Inflammatory macrophage treated with lipopolysaccharide for 4 hours (primary cell): ENCODE results near the gene SNUPN.

ENCODE experiments used
- DNase-seq: peaks from one replicate; pipeline ENCODE4 v3.0.0-alpha.2; 2020

Gene SNUPN

DNA sequence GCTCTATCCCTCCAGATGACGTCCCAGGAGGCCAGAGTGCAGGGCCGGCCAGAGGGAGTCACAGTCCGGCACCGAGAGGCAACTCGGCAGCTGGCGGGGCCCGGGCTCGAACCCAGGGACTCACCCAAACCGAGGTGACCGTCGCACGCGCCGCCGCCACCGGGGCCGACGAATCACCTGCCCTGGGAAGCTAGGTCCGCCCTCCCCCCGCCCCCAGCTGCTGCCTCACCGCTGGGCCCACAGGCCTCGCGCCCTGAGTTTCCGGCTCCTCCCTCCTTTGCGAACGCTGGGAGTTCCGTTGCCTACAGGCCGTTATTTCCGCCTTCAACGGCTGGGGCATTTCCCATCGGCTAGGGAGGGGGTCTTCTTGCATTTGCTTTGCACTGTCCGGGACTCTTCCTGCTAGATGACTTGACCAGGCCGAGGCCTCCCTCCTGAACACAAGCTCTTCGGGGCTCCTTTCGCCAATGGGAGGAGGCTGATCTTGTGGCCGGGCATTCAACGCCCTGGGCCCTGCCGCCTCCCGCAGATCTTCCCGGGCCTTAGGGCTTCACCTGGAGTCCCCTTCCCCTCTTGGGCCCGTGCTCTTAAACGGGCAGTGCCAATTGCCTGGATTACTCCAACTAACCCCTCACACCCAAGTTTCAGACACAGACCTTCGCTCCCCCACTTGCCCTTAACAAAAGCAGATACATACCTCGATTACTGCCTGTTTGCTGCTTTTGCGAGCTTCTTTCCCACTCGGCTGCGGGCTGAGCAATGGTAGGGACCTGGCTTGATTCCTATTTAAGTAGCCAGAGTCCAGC lies at the start of gene SNUPN:
Gene SNUPN (minus strand): TSS at position 184 of the 806 bp plus-strand sequence. CDS start 4,674 bp downstream, outside the sequence.
- DNase-seq, result peak; percentile 93

DNA sequence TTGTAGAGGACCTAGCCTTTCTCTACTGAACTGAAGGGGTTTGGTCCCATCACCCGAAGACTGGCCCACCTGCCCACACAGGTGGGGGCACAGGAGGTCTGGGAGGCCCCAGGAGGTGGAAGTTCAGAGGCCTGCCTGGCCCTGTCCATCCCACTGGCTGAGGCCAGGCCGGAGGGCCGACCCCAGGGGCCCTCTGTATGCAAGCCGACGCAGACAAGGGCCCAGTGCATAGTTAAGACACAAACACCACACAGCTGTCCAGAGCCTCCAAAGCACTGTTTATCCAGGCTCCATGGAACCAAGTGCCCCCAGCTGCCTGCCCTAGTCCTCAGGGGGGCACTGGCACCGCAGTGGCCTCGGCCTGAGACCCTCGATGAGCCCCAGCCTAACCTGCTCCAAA lies 48.8 kb upstream of the SNUPN start:
- no peak for DNase-seq

DNA sequence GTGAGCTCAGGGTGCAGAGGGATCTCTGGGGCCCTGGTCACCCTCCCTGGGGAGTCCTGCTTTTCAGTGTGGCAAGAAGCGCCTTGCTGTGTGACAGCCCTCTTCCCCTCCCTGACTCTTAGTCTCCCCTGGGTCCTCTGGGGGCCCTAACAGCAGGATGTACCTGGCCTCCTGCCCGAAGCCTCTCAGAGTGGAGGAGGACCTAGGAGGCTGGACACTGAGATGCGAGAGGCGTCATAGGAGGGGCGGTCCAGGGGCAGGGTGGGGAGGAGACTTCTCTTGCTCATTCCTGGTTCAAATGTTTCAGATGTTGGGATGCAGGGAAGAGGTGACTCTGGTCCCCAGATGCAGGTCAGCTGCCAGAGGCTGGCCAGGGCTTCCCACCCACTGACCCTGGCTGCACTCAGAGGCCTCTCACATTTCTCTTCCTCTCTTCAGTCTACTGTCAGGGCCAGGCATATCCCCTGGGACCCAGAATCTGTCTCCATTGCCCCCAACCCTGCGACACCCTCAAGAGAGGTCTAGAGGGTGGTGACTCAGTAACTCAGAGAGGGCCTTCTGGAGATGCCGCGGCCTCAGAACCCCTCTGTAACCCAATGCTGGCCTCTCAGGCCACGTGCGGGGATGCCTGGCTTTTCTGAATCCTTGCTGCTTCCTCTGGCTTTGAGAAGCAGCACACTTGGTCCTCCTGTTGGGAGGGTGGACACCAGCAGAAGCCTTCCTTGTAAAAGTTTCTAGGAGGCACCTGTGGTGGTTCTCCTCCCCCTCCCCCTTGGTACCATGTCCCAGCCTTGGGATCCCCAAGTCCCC lies 48.1 kb upstream of the SNUPN start:
- DNase-seq, result no peak

DNA sequence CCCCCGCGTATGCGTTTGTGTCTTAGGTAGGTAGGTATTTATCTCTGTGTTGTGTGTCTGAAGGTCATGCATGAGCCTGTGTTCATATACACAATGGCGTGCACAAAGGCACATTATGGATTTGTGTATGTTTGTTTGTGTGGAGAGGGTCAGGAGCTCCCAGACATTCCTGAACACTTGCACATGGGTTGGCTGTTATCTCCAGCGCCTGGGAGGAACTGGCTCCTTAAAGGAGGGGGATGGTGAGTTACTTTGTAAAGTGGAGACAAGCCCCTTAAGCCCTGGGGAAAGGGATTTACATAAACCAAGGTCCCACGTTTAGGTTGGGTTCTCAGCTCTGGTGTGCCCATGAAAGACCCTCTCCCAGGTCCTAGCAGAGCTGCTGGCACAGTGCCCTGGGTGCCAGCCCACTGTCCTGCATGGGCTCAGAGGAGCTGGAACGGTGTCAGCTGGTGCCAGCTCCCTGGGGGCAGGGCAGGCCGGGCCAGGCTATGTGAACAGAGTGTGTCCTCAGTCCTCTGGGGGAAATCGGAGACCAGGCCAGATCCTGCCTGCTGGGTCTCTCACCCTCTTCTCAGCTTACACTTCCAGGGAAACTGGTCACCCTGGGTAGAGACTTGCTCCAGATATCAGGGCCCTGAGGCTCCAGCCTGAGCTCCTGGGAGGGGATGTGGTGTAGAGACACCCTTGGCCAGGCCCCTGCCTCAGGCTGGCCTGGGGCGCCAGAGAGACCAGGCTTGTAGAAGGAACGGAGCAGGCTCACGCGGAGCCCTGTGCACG lies 47.3 kb upstream of the SNUPN start:
- no peak for DNase-seq

DNA sequence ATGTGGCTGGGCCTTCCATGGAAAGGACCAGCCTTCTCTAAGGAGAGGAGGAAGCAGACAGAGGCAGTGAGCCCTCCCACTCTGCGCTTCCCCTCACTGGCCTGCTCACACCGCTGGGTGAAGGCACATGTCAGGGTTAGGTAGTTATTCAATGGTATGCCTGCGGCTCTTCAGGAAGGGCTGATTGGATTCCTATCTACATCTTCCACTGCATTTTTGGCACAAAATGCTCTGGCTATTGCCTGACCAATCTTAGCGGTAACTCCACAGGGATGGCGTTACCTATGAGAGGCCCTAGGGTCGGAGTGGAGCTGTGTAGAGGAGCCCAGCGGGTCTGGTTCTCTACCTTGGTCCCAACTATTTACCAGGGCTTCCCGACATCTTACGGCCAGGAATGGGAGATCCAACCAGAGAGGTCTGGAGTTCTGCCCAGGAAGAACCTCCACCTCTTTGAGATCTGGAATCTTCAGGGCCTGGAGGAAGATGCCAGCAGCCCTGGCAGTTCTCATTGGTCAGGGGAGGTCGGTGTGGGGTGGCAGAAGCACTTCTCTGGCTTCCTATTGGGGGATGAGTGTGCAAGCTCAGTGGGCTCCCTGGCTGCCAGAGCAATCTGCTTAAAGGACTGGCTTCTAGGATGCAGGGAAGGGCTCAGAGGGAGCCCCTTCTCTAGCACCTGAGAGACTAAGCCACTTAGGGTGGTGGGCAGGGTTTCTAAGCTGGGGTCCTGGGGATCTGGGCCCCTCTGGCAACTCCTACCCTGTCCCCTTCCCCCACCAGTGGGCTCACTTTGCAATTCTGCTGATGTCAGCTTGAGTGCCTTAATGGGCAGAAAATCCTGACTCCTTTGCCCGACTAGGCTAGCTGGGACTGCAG lies 46.4 kb upstream of the SNUPN start:
- no peak for DNase-seq

DNA sequence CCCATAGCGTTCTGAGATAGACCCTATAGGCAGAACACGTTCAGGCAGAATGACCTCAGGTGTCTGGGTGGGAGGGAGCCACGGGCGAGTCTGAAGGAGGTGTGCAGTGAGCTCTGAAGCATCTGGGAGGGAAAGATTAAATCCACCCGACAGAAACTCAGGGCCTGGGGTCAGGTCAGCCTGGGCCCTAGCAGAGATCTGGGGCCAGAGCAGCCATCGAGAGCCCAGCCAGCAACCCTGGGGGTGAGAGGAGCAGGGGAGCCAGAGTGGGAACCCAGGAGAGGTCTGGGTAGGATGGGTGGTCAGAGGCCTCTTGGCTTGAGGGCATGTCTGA lies 44.3 kb upstream of the SNUPN start:
- DNase-seq, result no peak

DNA sequence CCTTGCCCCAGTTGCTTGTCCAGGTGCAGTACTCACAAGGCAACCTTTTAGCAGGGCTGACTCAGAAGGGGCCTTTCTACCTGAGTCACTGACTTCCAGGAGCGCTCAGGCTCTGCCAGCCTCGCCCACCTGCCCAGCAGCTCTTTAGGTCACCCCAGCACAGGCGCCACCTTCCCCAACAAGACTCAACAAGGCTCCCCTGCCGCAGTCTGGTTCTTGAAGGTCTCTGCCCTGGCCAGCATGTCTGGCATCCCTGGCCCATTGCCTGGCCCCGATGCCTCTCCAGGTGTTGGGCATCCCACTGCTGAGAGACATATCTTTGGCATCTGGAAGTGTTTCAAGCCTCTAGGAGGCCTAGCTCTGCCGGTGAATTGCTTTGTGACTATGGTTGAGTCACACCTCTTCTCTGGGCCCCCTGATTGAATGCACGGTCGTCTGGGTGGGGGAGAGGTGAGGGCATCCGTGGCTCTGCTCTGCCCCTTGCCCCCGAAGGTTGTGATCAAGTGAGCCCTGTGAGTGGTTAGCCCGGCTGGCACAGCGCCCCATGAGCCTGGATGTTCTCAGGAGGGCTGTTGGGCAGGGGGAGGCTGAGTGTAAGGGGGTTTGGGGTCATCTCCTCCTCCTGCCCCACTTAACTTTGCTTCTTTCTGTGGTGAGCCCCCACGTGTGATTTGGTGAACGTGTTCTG lies 43.8 kb upstream of the SNUPN start:
- DNase-seq, result no peak

DNA sequence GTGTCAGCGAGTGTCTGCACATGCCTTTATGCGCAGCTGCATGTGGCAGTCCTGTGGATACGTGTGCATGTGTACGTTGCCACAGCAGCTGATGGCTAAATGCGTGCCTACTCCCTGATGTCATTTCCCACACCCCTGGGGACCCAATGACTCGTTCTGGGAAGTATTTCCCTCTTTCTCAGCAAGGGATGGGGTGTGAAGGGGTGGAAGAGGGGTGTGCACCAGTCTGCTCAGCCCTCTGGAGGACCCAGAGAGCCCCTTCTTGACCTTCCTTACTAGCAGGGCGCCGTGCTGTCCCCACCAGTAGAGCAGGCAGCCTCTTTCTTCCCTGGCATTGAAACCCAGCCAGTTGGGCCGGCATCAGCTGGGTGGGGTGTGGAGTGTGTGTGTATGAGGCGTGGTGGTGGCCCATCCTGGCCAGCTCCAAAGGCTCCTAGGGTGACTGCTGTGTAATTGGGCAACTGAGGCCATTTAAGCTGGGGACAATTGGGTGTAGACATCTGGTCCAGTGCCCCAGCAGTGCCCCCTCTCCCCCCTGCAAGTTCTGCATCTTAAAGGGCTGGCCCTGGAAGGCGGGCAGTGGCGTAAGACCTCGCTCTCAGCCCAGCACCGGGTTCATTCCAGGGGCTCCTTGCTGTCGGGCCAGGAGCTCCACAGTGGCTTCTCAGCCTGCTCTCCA lies 41.4 kb upstream of the SNUPN start:
- peak; percentile 62 for DNase-seq

DNA sequence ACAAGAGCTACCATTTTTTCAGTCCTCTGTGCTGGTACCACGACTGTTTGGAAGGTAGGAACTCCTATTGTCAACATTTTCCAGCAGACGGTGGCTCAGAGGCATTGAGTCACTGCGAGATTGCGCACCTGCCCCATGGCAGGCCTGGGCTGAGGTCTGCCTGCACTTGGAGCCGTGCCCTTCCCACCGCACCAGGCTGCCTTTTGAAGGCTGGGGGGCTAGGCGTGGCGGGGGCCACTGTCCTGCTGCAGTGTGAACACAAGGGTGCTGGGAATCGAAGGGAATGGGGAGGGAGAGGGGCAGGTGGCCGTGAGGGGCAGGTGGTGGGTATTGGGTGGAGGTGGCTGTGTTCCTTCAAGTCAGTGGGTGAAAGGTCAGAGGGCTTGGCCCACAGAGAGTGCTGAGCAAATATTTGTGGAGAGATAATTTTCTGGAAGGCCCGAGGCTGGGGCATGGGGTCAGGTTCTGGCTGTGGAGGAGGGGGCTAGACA lies 38.5 kb upstream of the SNUPN start:
- no peak for DNase-seq

DNA sequence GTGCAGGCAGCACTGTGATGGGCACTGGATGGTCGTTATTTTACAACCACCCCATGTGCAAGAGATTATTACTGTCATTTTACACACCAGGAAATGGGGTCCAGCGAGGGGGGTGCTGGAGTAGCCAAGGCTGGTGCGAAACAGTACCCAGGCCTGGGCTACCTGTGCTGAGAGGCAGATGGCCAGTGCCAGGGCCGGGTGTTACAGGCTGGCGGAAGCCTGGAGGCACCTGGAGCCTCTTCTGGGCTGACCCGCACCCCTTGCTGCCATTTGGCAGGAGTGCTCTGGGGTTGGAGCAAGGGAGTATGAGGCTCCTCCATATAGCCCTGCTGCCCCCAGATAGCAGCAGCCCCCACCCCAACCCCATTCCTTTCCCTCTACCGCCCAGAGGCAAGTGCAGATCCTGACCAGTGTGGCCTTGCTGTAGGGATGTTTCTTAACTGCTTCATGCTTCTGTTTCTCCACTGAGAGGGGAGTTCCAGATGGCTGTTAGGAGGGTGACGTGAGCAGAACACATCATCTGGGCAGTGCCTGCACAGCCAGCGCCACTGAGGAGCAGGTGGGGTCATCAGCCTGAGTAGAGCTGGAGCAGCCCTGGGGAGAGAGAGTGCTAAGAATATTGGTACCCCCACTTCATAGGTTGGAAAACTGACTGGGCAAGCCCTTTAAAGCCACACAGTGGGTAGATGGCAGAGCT lies 37.4 kb upstream of the SNUPN start:
- no peak for DNase-seq

DNA sequence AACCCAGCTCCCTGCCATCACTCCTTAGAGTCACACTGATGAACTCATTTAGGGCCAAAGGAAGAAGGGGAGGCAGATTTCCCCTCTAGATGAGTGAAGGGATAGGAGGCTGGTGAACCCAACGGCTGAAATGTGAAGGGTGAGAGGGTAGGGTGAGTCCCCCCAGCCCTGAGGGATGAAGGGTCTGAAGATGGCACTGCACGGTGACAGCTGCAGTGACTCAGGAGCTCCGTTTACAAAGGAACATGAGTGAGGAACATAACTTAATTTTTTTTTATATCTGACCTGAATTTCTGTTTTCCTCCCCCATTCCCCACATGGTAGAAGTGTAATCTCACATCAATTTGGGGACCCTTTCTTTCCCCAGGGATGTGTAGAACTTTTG lies 36.2 kb upstream of the SNUPN start:
- no peak for DNase-seq

DNA sequence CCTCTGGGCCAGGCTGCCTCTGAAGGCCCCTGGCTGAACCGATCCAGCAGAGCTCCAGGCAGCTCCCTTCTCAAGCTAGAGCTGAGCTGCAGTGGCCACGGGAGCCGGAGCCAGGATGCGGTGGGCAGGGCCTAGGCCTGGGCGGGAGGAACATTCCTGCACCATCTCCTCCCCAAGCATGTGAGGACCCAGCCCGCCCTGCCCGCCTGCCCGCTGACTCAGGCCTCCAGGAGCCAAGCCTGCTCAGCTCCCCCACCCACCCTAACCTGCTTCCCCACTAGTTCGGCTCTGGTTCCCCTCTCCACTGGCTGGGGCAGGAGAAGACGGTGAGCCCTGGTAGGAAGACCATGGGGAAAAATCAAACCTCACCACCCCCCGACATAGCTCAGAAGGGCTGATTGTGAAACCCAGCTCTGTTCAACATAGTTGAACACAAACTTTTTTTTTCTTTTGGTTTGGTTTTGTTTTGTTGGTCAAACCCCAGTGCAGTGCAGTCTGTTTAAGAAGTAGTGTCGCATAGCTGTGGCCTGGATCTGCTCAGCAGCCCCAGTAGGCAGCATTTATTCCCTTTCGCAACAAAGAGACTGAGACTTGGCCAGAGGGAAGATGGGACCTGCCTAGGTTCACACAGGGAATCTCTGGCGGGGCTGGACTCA lies 35.7 kb upstream of the SNUPN start:
- no peak for DNase-seq

DNA sequence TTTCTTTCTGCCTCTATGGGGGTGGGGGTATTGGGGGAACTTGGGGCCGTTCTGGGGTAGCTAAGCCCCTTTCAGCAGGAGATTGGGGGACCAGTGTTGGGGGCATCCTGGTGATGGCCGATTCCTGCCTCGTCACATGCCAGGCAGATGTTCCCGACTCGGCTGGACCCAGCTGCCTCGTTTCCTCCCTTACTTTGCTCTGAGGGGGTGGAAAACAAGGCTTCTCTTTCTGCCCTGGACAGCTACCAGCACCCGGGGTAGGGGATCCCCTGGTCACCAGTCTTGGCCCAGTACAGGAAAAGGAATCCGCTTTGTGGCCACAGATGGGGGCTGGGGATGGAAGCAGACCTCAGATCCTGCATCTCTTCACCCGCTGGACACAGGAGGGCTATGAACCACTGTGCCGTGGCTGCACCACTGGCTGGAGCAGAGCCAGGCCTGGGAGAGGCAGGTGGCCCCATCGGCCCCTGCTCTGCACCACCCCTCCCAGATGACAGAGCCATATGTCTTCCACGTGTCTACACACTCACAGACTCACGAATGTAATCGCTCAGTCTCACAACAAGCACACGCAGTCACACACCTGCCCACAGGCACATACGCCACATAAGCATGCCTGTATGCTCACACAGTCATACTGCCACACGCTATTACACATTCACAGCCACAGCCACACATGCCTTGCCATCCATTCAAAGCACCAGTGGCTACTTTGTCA lies 34.6 kb upstream of the SNUPN start:
- no peak for DNase-seq

DNA sequence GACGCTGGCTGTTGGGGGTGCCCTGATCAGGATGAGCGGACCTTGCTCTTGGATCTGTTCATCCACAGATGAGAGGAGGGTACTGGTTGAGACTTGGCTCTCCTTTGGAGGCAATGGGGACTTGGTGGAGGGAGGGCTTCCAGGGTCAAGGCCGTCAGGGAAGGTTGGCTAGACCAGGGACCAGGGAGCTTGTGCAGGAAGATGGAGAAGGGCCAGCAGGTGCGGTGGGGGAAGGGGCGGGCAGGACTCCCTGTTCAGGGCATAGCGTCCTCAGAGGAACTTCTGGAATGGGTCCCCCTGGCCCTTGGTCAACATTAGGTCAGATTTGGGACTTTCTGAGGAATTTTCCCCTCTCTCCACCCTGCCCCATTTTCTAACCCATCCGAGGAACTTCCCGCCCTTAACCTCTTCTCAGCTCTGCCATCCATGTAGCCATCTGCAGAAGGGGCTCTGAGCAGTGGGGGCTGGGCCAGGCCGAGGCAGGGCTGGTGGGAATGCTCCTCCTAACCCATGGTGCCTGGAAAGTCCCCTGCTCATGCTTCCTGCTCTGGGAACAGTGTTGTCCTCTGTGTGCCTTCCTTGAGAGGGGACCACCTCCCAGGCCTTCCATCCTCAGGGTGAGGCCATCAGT lies 33.7 kb upstream of the SNUPN start:
- DNase-seq, result no peak

DNA sequence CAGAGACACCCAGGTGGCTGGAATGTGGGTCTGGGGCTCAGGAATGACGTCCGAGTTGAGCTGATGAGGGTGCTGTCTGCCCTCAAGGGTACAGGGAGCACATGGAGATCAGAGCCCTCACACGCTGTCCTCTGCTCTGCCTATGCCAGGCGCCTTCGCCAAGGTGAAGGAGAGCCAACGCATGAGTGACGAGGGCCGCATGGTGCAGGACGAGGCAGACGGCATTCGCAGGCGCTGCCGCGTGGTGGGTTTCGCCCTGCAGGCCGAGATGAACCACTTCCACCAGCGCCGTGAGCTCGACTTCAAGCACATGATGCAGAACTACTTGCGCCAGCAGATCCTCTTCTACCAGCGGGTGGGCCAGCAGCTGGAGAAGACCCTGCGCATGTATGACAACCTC lies 31.3 kb upstream of the SNUPN start:
- DNase-seq, result no peak

DNA sequence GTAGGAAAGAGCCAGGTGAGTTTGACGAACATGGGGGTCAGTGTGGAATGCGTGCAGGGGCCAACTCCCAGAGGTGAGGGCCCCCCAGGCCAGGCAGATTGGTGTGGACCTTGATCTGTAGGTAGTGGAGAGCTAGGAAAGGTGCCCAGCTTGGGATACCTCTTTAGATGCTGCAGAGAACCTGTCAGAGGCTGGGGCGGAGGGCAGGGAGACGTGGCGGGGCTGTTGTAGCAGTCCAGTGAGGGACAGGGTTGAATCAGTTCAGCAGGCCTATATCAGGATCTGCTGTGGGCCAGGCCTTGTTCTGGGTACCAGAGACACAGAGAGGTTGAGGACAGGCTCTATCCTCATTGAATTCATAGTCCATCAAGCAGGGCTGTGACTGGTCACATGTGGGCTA lies 30.8 kb upstream of the SNUPN start:
- no peak for DNase-seq

DNA sequence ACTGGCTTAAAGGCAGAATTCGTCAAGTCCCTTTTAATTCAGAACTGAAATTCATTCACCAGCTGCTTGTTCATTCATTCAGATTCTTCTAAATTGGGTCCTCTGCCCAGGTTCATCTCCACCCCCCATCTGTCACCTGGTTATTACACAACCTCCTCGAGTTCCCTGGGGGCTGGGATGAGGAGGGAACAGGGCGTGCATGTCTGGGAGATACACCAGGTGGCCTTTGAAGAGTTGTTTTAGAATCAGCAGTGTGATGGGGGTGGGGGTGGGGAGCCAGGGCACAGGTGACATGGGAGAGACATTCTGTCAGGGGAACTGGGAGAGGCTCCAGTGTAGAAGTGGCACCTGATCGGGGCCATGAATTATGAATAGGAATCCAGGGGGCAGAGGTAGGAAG lies 30.4 kb upstream of the SNUPN start:
- DNase-seq, result no peak

DNA sequence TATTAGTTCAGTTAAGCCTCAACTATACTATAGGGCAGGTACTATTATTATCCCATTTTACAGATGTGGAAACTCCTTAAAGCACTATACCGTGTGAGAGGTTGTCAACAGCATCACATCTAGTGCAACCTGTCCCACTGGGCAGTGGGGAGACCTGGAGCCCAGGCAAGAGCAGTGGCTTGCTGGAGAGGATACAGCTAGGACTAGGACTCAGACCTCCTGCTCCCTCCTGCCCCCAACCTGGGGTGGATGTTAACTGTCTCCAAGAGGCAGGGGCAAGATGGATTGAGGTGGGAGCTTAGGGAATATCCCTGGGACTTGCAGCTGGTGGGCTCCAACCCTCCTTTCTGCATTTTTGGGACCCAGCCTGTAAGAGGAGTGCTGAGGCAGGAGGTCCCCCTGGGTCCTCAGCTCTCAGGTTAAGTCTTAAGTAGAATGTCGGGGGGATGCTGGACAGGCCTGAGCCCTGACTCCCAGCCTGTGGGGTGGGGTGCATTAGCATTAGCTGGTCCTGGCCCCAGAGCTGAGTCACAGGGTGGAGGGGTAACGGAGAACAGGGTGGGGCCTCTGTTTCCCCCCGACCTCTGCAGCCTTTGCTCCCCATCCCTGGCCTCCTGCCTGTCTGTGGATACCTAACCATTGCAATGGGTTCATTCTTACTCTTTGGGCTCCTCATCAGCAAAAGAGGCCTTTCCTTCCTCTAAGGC lies 28.8 kb upstream of the SNUPN start:
- no peak for DNase-seq
